NCI-H1092 treated with DMSO at 0.1 percent for 48 hours (cell line): ENCODE results near the gene BACH2.

Experiments
- DNase-seq: peaks from one replicate; lab custom pipeline; 2025; lab: John Stamatoyannopoulos, UW

The BACH2 gene

DNA sequence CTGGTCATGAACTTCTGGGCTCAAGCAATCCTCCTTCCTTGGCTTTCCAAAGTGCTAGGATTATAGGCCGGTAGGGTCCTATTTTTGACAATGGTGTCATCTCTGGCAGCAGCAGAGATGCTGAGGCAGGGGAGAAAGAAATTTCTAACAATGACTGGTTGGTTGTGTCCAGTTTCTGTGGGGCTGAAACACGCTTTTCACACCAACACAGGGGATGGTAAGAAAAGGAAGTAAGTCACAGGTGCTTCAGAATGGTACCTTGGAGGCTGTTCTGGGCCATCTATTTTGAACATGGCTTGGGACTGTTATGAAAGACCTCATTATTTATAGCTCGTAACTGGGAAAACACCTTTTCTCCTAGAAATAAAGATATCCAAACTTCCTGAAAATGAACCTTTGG lies 329.7 kb downstream of the BACH2 start:
- DNase-seq, result no peak

GRCh38 chr6:89966228-89966544 lies 330.5 kb downstream of the BACH2 start:
- no peak for DNase-seq

GRCh38 chr6:89965441-89966227 lies 331.0 kb downstream of the BACH2 start:
- DNase-seq, result no peak

DNA sequence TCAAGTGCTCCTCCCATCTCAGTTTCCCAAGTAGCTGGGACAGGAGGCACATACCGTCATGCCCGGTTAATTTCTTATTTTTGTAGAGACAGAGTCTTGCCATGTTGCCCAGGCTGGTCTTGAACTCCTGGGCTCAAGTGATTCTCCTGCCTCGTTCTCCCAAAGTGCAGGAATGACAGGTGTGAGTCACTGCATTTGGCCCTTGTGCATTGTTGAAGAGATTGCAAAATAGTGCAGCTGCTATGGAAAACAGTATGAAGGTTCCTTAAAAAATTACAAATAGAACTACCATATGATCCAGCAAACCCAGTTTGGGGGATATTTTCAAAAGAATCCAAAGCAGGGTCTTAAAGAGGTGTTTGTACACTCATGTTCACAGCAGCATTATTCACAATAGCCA lies 333.3 kb downstream of the BACH2 start:
- DNase-seq, result no peak

DNA sequence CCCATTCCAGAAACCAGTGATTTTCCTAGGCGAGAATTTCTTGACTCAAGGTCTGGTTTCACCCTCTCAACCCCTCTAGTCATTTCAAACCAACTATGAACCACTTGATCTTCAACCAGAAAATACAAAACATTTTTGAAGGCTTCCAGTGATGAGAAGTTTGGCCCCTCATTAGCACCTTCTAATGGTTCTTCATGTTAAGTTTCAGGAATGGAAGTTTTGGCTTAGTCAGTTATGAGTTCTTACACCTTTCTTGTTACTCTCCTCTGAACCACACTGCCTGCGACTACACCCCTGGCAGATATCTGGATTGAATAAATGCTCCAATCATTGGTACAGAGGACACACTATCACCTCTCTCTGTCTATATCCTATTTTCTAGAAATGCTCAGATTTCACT lies 335.2 kb downstream of the BACH2 start:
- no peak for DNase-seq

- DNase-seq, result no peak
Observed at GRCh38 chr6:89959883-89960282, 336.8 kb downstream of the BACH2 start.

DNA sequence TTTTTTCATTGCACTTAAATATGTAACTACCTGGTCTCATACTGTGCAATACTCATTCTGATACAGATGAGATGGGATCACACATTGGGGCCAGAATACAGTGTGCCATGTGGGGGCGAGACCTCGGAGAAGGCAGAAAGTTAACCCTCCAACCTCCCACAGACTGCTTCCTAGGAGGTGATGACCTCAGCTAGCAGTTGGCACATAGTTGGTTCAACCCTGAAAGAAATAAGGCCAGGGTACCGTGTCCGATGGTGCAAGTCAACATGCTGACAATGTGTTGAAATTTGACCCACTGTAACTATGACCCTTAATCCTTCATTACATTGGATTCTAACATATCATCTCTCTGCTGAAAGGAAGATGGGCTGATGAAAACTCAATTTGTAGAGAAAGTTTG lies 340.5 kb downstream of the BACH2 start:
- no peak for DNase-seq

GRCh38 chr6:89955364-89955763 lies 341.3 kb downstream of the BACH2 start:
- DNase-seq, result no peak

DNA sequence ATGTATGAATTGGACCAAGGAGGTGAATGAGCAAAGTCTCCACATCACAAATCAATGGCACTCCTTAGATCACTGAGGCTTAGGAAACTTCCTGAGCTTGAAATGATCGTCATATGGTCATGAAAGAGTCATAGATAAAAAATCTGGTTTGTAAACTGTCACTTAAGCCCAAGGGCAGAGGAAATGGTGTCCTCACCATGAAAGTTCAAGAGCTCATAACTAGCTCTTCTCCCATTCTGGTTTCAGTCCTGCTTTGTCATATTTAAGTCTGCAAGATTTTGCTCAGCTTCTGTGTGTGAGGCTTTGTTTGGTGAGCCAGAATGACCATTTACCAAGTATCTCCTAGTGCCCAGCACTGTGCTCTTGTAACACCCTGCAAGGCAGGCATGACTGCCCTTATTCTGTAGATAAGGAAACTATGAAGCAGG lies 341.9 kb downstream of the BACH2 start:
- DNase-seq, result no peak

- DNase-seq, result no peak
Observed at GRCh38 chr6:89952686-89953085, 344.0 kb downstream of the BACH2 start.

DNA sequence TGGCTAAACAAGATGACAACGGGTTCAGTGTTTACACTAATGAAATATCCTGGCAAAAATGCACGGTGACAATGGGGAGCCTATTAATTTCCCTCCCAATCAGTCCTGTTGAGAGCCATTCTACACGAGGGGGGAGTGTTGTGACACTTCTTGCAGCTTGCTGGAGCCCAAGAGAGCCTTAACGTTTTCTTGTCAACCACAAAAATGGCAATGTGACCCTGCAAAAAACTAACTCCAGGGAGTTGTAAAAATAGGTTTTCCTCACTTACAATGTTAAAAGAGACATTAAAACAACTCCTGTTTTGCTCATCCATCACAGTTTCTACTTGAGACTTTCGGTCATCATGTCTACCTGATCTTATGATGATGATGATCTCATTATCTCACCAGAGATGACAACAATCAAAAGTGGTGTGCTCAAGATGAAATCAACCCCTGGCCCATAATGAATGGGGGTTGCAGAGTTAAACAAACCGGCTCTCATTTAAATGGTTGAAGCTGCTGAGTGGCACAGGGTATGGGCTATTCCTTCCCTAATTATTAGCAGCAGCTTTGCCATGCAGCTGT lies 344.5 kb downstream of the BACH2 start:
- DNase-seq, result peak; percentile 41

DNA sequence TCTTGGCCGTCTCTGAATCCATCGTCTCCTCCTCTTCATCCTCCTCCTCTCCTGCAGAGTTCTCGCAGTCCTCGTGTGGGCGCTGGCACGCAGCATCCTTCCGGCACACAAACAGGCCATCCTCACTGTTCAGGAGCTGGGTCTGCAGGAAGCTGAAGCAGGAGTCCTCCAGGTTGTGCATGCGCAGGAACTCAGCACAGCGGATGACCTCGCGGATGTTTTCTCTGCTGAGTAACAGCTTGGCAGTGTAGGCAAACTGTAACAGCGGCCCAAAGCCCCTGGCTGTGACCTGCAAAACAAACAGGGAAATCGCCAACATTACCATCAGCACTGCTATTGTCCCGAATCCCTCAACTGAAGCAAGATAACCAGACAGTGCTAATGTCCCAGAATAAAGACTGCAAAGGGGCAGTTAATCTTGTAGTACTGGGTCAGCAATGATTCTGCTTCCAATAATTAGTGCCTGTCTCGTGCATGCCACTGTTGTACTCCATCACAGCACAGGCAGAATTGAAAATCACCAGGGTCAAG lies 345.0 kb downstream of the BACH2 start:
- peak; percentile 46 for DNase-seq

DNA sequence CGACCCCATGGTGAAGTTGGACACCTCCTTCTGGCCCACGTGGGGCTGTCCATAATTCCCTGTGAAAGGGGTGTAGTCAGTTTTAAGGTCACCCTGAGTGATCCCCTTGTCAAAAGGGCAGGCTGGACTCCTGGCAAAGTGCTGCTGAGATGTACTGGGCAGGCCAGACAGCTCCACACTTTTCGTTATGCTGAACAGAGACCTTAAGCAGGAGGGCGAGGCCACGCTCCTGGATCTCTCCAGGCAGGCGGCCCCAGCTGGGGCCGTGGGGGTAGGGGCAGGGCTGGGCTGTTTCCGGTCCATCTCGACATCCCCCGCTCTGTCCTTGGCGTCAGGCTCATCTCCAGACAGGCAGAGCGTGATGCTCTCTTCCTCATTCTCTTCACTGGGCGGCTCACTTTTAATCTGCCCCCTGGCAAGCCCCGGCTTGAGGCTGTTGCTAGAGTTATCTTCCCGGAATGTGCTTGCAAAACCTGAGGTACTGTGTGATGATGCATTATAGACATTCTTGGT lies 345.7 kb downstream of the BACH2 start:
- no peak for DNase-seq

DNA sequence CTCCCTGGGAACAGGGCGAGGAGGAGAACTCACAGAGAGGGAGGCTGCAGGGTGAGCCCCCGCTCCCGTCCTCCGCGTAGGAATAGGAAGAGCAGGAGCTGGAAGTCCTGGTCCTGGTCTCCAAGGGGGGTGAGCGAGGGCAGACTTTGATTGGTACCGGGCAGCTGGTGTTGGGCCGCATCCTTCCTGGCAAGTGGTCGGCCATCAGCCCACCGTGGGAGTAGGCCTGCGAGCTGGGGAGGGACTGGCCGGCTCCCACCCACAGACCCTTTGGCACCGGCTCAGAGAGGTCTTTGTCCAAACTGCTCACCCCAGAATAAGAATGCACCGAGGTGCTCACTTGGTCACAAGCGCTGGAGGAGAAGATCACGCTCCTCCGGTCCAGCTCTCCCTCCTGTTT lies 346.2 kb downstream of the BACH2 start:
- DNase-seq, result no peak

GRCh38 chr6:89948876-89949275 lies 347.8 kb downstream of the BACH2 start:
- DNase-seq, result no peak

DNA sequence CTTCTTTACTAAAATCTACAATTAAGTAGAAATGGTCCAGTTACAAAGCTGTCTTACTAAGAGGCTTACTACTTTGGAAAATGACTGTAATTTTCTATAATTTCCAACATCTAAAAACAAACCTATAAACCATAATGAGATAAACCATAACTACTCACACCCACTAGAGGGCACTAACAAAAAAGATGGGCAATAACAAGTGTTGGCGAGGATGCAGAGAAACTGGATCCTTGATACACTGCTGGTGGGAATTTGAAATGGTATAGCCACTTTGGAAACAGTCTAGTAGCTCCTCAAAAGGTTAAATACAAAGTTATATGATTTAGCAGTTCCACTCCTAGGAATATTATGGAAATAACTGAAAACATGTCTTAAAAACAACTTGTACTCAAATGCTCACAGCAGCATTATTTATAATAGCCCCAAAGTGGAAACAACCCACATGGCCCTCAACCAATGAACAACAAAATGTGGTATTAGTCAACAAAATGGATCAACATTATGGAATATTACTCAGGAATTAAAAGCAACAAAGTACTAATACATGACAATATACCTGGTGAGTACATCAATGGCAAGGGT lies 351.7 kb downstream of the BACH2 start:
- no peak for DNase-seq

GRCh38 chr6:89944181-89944755 lies 352.4 kb downstream of the BACH2 start:
- DNase-seq, result no peak

DNA sequence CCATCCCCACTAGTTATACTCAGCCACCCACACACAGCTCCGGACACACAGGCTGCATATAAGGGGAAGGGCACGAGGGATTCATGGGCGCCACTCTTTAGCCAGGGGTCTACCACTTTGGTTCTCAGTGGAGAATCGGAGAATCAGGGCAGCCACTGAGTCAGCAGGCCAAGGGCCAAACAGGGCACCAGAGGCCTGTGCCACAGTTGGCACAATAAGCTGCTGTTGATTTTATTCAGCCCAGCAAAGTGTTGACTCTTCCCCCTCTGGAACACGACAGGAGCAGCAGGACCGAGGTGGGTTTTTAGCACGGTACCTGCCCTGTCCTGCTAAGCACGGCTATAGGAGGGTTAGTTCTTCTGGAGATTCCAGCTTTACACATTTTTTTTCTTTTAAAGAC lies 354.0 kb downstream of the BACH2 start:
- DNase-seq, result no peak

- DNase-seq, result no peak
Observed at GRCh38 chr6:89941763-89942497, 354.7 kb downstream of the BACH2 start.

DNA sequence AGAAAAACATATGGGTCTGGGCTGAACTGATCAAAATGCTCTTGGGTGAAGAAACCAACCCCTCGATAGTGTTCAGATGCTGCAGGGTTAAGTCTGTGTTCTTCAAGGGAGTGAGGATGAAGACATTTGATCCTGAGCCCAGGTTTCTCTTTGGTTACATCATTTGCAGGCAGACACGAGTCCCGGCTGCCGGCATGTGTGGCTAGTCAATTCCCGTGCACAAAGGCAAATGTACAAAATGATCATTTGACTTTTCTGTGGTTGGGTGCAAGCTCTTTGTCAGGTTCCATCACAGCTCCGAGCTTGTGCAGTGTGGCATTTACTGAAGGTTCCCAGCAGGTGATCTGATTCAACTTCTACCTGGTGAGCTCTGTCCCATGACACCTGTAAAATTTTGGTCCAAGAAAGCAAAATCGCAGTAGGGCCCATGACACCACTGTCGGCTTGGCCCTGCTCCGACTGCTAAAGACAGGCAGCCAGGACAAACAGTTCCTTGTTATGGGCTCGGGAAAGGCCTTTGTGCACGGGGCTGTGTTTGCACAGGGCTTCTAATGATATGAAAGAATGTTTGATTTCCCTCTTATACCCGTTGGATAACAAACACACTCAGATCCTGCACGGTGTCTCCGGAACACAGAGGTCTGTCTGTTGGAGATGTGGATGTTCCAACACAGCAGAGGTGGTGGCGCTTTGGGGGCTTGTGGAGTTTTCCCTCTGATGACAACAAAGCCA lies 355.4 kb downstream of the BACH2 start:
- DNase-seq, result peak; percentile 67

GRCh38 chr6:89940225-89941027 lies 356.2 kb downstream of the BACH2 start:
- peak; percentile 68 for DNase-seq
